Endothelial cell of umbilical vein (primary cell): ENCODE results near the gene PFKFB3.

ENCODE experiments used
- CTCF ChIP-seq, 2 donors: IDR thresholded peaks; 1 replicate in 1 of 2; 2 replicates in 1 of 2; pipeline ENCODE4 v1.5.1; 2011; ENCODE audit warnings: low read length in 2 of 2, mild to moderate bottlenecking in 2 of 2, moderate library complexity in 2 of 2, control low read depth in 1 of 2, inconsistent platforms in 1 of 2, low read depth in 1 of 2; ENCODE audit not compliant: insufficient read depth in 1 of 2; ENCODE audit errors: extremely low read depth in 1 of 2
- EZH2 ChIP-seq: IDR thresholded peaks from 2 replicates; pipeline ENCODE4 v1.6.1; 2012; ENCODE audit warnings: borderline replicate concordance, low read depth, mild to moderate bottlenecking, moderate library complexity, low read length, inconsistent platforms; ENCODE audit not compliant: severe bottlenecking
- FOS ChIP-seq: IDR thresholded peaks from 2 replicates; pipeline ENCODE4 v1.6.1; 2011; ENCODE audit warnings: mild to moderate bottlenecking, low read length, moderate library complexity, borderline replicate concordance; ENCODE audit not compliant: insufficient read depth
- JUN ChIP-seq: IDR thresholded peaks from 2 replicates; pipeline ENCODE4 v1.6.1; 2011; ENCODE audit warnings: borderline replicate concordance, low read depth; ENCODE audit not compliant: insufficient read length, insufficient read depth
- POLR2A ChIP-seq: IDR thresholded peaks from 2 replicates; pipeline ENCODE4 v1.6.1; 2012; ENCODE audit warnings: low read depth, mild to moderate bottlenecking, control low read depth, low read length
- POLR2AphosphoS5 ChIP-seq: IDR thresholded peaks from 2 replicates; pipeline ENCODE4 v1.6.1; 2012; ENCODE audit warnings: low read depth, mild to moderate bottlenecking, control low read depth, low read length, moderate library complexity; ENCODE audit not compliant: insufficient read depth

- no peak for TF ChIP-seq POLR2AphosphoS5
- no peak for TF ChIP-seq CTCF (IDR thresholded peaks at IDR 0.05; ENCODE audit: extremely low read depth in 1 of 2, insufficient read depth in 1 of 2, low read depth in 1 of 2, low read length in 2 of 2)
- no peak for TF ChIP-seq POLR2A
- TF ChIP-seq JUN: no peak
- TF ChIP-seq FOS: no peak
- TF ChIP-seq EZH2: no peak
Observed at GRCh38 chr10:6224781-6225180, 22.0 kb downstream of the PFKFB3 start.
